ENCODE measurements around the gene NRM.

NRM gene

GRCh38 chr6:30686908-30687658 is 3.7 kb downstream of the NRM start:
- H3K4me1 Mint-ChIP-seq (ENCODE audit: low read depth): peaks cover 44% of the 10 kb centered on the region
- no peaks in the 10 kb centered on the region for H3K9me3 Mint-ChIP-seq
- peak overlapping the region; percentile 99 for H3K27ac Mint-ChIP-seq
- peak; percentile 89 for DNase-seq
- peaks cover 63% of the 10 kb centered on the region for H3K36me3 Mint-ChIP-seq (ENCODE audit: low read depth)
- H3K27me3 Mint-ChIP-seq: no peaks in the 10 kb centered on the region
- peak overlapping the region; percentile 94 for H3K4me3 Mint-ChIP-seq

- Mint-ChIP-seq H3K4me1 (ENCODE audit: low read depth) (peaks cover 39% of the 10 kb centered on the region), H3K36me3 (ENCODE audit: low read depth) (peaks cover 71% of the 10 kb centered on the region), H3K27ac (peak within 1 kb of the TSS; percentile 99), H3K27me3 (no peaks in the 10 kb centered on the region), H3K4me3 (peak within 1 kb of the TSS; percentile 94), H3K9me3 (no peaks in the 10 kb centered on the region)
- DNase-seq: peak; percentile 89
These were observed 4.5 kb downstream of the NRM start, which contains the start of gene PPP1R18 for GRCh38 chr6:30686009-30686907. Gene PPP1R18, minus strand, starts transcription at chr6:30686645. Its CDS starts 627 bp downstream, at chr6:30686018.

- Mint-ChIP-seq H3K4me3 (peak overlapping the region; percentile 94), H3K27me3 (no peaks in the 10 kb centered on the region), H3K27ac (peak overlapping the region; percentile 99), H3K9me3 (no peaks in the 10 kb centered on the region), H3K4me1 (ENCODE audit: low read depth) (peaks cover 38% of the 10 kb centered on the region), H3K36me3 (ENCODE audit: low read depth) (peaks cover 77% of the 10 kb centered on the region)
- DNase-seq: peak; percentile 63
These were observed 5.4 kb downstream of the NRM start for GRCh38 chr6:30685157-30686008.

GRCh38 chr6:30684386-30685156 is 6.2 kb downstream of the NRM start:
- no peaks in the 10 kb centered on the region for H3K27me3 Mint-ChIP-seq
- H3K36me3 Mint-ChIP-seq (ENCODE audit: low read depth): peaks cover 83% of the 10 kb centered on the region
- DNase-seq: peak; percentile 68
- H3K9me3 Mint-ChIP-seq: no peaks in the 10 kb centered on the region
- peak overlapping the region; percentile 94 for H3K4me3 Mint-ChIP-seq
- peaks cover 38% of the 10 kb centered on the region for H3K4me1 Mint-ChIP-seq (ENCODE audit: low read depth)
- H3K27ac Mint-ChIP-seq: peak overlapping the region; percentile 99

GRCh38 chr6:30683980-30684338 is 6.8 kb downstream of the NRM start:
- H3K4me3 Mint-ChIP-seq: peak overlapping the region; percentile 94

GRCh38 chr6:30683183-30683979 is 7.4 kb downstream of the NRM start:
- H3K27ac Mint-ChIP-seq: peak overlapping the region; percentile 99
- no peaks in the 10 kb centered on the region for H3K9me3 Mint-ChIP-seq
- H3K4me1 Mint-ChIP-seq (ENCODE audit: low read depth): peaks cover 37% of the 10 kb centered on the region
- H3K27me3 Mint-ChIP-seq: no peaks in the 10 kb centered on the region
- H3K4me3 Mint-ChIP-seq: peak overlapping the region; percentile 94
- DNase-seq: no peak
- peaks cover 93% of the 10 kb centered on the region for H3K36me3 Mint-ChIP-seq (ENCODE audit: low read depth)

More at GRCh38 chr6:30683980-30684338, 6.8 kb downstream of the NRM start:
- peaks cover 89% of the 10 kb centered on the region for H3K36me3 Mint-ChIP-seq (ENCODE audit: low read depth)
- peaks cover 38% of the 10 kb centered on the region for H3K4me1 Mint-ChIP-seq (ENCODE audit: low read depth)
- no peak for DNase-seq
- H3K9me3 Mint-ChIP-seq: no peaks in the 10 kb centered on the region
- peak overlapping the region; percentile 99 for H3K27ac Mint-ChIP-seq
- H3K27me3 Mint-ChIP-seq: no peaks in the 10 kb centered on the region

- Mint-ChIP-seq H3K27me3 (no peaks in the 10 kb centered on the region), H3K36me3 (ENCODE audit: low read depth) (peaks cover 91% of the 10 kb centered on the region), H3K4me3 (peak overlapping the region; percentile 94), H3K9me3 (no peaks in the 10 kb centered on the region), H3K27ac (peak overlapping the region; percentile 99), H3K4me1 (ENCODE audit: low read depth) (peaks cover 28% of the 10 kb centered on the region)
- DNase-seq: peak; percentile 86
These were observed 8.4 kb downstream of the NRM start for GRCh38 chr6:30682143-30683117.

- peaks cover 96% of the 10 kb centered on the region for H3K36me3 Mint-ChIP-seq (ENCODE audit: low read depth)
- H3K9me3 Mint-ChIP-seq: no peaks in the 10 kb centered on the region
- peak overlapping the region; percentile 99 for H3K27ac Mint-ChIP-seq
- DNase-seq: peak; percentile 50
- H3K27me3 Mint-ChIP-seq: no peaks in the 10 kb centered on the region
- H3K4me3 Mint-ChIP-seq: peak overlapping the region; percentile 94
- peaks cover 28% of the 10 kb centered on the region for H3K4me1 Mint-ChIP-seq (ENCODE audit: low read depth)
These were observed 9.0 kb downstream of the NRM start for GRCh38 chr6:30681766-30682142.

- Mint-ChIP-seq H3K27ac (peak overlapping the region; percentile 99), H3K27me3 (no peaks in the 10 kb centered on the region), H3K9me3 (no peaks in the 10 kb centered on the region), H3K4me3 (peak overlapping the region; percentile 94), H3K4me1 (ENCODE audit: low read depth) (peaks cover 31% of the 10 kb centered on the region), H3K36me3 (ENCODE audit: low read depth) (peaks cover 91% of the 10 kb centered on the region)
- DNase-seq: peak; percentile 38
These were observed 10.8 kb downstream of the NRM start for GRCh38 chr6:30679765-30680535.

- H3K36me3 Mint-ChIP-seq (ENCODE audit: low read depth): peaks cover 84% of the 10 kb centered on the region
- peaks cover 33% of the 10 kb centered on the region for H3K4me1 Mint-ChIP-seq (ENCODE audit: low read depth)
- peak overlapping the region; percentile 99 for H3K27ac Mint-ChIP-seq
- peak; percentile 95 for DNase-seq
- no peaks in the 10 kb centered on the region for H3K27me3 Mint-ChIP-seq
- H3K9me3 Mint-ChIP-seq: no peaks in the 10 kb centered on the region
- peak overlapping the region; percentile 94 for H3K4me3 Mint-ChIP-seq
These were observed 11.6 kb downstream of the NRM start for GRCh38 chr6:30678964-30679726.

- Mint-ChIP-seq H3K4me3 (no peak overlapping the region), H3K36me3 (ENCODE audit: low read depth) (peaks cover 66% of the 10 kb centered on the region), H3K4me1 (ENCODE audit: low read depth) (peaks cover 38% of the 10 kb centered on the region), H3K27ac (peak overlapping the region; percentile 54), H3K27me3 (no peaks in the 10 kb centered on the region), H3K9me3 (no peaks in the 10 kb centered on the region)
- no peak for DNase-seq
These were observed 14.0 kb downstream of the NRM start for GRCh38 chr6:30676660-30677285.
